Psoas muscle (tissue), 8 donors: ENCODE data around the gene APBB1IP. TPM values are rescaled to one million over a fixed set of nuclear protein-coding genes. Genes with fewer than 3 reads are reported as not detected.

Source experiments
- ATAC-seq, 4 donors: fragments of 200-7000 bp; cut with Tn5 transposase; one replicate each; pipeline ENCODE4 v1.9.1; 2020; ENCODE audit warnings: moderate library complexity in 3 of 4, mild to moderate bottlenecking in 2 of 4
- DNase-seq, 2 donors: peaks; one replicate each; pipeline ENCODE4 v3.0.0-alpha.2; 2020
- H3K27ac ChIP-seq: fragments of 200-600 bp; one replicate; pipeline ENCODE4 v1.8.0; 2022
- H3K27me3 ChIP-seq, 3 donors: fragments of 200-600 bp in 1 of 3; one replicate each; pipeline versions ENCODE4 v1.6.1 to v1.8.0; 2013 to 2022; ENCODE audit warnings: low read length in 2 of 3, mild to moderate bottlenecking in 2 of 3, moderate library complexity in 1 of 3; ENCODE audit not compliant: insufficient read depth in 3 of 3
- H3K36me3 ChIP-seq, 2 donors: fragments of 200-600 bp in 1 of 2; one replicate each; pipeline versions ENCODE4 v1.6.1 to v1.8.0; 2013 to 2022; ENCODE audit warnings: low read depth in 1 of 2, mild to moderate bottlenecking in 1 of 2, moderate library complexity in 1 of 2; ENCODE audit not compliant: insufficient read depth in 1 of 2
- H3K4me1 ChIP-seq: fragments of 200-600 bp; one replicate; pipeline ENCODE4 v1.8.0; 2022
- H3K4me3 ChIP-seq: fragments of 200-600 bp; one replicate; pipeline ENCODE4 v1.8.0; 2022; ENCODE audit warnings: mild to moderate bottlenecking
- H3K9me3 ChIP-seq: fragments of 200-600 bp; one replicate; pipeline ENCODE4 v1.8.0; 2022
- WGBS, 3 donors: extraction: QIAGEN DNeasy Blood & Tissue Kit; methylation state at CpG; one replicate each; pipeline versions ENCODE4 v1.1.6 to v1.1.7; 2013; 5-methylcytosine and 5-hydroxymethylcytosine counted together
- intact Hi-C, 2 donors: fragments of 100-400 bp; cut with DNase I; formaldehyde crosslinking; loops; one replicate each; pipeline versions ENCODE4 v1.11.0 to v1.14.2; 2022
- polyA plus RNA-seq, 3 donors: library from polyadenylated mRNA; stranded (reverse); fragments of 200-250 nt; gene quantifications; one replicate each; pipeline ENCODE4 v1.2.3, GENCODE V29; 2013
- total RNA-seq, 4 donors: library from RNA; stranded (reverse); fragmentation: NEBNext Ultra II Directional in 2 of 4; extraction: Animal tissue kit (Norgen Biotek cat#: 25700) in 2 of 4; gene quantifications; one replicate each; pipeline versions ENCODE4 v1.2.1 to v1.2.4, GENCODE V29; 2021 to 2023
- TF ChIP-seq, protein P1 (sequence below): fragments of 200-600 bp; IDR thresholded peaks from one replicate; pipeline ENCODE4 v1.8.0; 2022; ENCODE audit warnings: antibody characterized with exemption
- donor health status: healthy with polysubstance abuse.
- donor health status: DM: no; HTN: no; CAD: no; lungs with moderate emphysema.
- donor health status: Bipolar disorder and iron deficiency.
- donor health status: healthy.
- donor health status: DM: yes; HTN: yes; CAD: no.
- donor health status: DM: no; HTN: no; CAD: no.
- donor health status: DM: no; HTN: no; CAD: no.
- donor health status: DM: yes; HTN: yes; CAD: no.

Gene APBB1IP
- total and polyA plus RNA-seq, 7 donors, result 0.25 to 2.8 (median 0.86) TPM

DNA sequence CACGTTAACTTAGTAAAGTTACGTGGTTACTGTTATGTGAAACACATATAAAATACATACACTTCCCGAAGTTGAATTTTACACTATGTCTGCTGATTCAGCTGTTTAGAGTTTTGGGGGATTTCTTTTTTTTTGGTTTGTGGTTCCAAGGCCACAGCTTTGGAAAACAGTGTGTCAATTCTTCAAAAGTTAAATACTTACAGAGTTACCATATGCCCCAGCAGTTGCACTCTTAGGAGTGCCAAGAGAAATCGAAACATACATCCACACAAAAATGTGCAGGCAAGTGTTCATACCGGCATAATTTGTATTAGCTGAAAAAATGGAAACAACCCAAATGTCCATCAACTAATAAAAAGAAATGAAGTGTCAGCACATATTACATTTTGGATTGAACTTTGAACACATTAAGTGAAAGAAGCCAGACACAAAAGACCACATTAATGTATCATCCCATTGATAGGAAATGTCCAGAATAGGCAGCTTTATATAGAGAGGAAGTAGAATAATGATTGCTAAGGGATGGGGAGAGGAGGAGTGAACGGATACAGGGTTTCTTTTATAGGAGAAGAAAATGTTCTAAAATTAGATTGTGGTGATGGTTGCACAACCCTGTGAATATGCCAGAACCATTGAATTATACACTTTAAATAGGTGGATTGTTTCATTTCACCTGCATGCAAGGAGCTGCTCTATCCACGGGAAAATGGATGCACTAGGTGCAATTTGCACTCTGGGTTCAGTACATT, 17.6 kb downstream of the APBB1IP start:
- ATAC-seq, result no peak
- Histone ChIP-seq H3K4me1 (no peaks in the 10 kb centered on the region), H3K9me3 (no peaks in the 10 kb centered on the region), H3K27ac (no peak overlapping the region), H3K27me3 (no peaks in the 10 kb centered on the region), H3K36me3 (no peaks in the 10 kb centered on the region), H3K4me3 (no peak overlapping the region)
- DNase-seq, result no peak
- intact Hi-C loops, result no loop called here
- WGBS, 3 donors, result 75 to 83% (median 78%) methylated on average over 7 of the region's 7 CpGs
- TF ChIP-seq, protein P1, sequence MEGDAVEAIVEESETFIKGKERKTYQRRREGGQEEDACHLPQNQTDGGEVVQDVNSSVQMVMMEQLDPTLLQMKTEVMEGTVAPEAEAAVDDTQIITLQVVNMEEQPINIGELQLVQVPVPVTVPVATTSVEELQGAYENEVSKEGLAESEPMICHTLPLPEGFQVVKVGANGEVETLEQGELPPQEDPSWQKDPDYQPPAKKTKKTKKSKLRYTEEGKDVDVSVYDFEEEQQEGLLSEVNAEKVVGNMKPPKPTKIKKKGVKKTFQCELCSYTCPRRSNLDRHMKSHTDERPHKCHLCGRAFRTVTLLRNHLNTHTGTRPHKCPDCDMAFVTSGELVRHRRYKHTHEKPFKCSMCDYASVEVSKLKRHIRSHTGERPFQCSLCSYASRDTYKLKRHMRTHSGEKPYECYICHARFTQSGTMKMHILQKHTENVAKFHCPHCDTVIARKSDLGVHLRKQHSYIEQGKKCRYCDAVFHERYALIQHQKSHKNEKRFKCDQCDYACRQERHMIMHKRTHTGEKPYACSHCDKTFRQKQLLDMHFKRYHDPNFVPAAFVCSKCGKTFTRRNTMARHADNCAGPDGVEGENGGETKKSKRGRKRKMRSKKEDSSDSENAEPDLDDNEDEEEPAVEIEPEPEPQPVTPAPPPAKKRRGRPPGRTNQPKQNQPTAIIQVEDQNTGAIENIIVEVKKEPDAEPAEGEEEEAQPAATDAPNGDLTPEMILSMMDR, result no peak

DNA sequence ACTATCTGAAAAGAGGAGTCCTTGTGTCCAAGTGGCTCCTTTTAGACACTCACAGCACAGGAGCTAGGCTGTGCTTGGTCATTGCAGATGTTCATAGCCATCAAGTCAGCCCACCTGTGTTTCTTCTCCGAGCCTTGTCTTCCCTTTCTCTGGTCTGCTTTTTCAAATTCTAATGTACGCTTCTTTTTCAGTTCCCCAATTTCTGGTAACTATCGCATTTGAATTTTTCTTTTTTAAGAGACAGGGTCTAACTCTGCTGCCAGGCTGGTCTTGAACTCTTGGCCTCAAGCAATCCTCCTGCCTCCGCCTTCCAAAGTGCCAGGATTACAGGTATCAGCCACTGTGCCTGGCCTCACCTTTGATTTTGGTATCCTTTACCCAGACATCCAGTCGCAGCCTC, 18.9 kb downstream of the APBB1IP start:
- Histone ChIP-seq H3K36me3 (no peaks in the 10 kb centered on the region), H3K4me1 (no peaks in the 10 kb centered on the region), H3K9me3 (no peaks in the 10 kb centered on the region), H3K27ac (no peak overlapping the region), H3K4me3 (no peak overlapping the region), H3K27me3 (no peaks in the 10 kb centered on the region)
- DNase-seq (no peak), ATAC-seq (no peak)
- intact Hi-C loops, result no loop called here
- TF ChIP-seq, protein P1, result no peak
- 83 to 88% (median 83%) methylated on average over 5 of the region's 5 CpGs for WGBS, 3 donors

DNA sequence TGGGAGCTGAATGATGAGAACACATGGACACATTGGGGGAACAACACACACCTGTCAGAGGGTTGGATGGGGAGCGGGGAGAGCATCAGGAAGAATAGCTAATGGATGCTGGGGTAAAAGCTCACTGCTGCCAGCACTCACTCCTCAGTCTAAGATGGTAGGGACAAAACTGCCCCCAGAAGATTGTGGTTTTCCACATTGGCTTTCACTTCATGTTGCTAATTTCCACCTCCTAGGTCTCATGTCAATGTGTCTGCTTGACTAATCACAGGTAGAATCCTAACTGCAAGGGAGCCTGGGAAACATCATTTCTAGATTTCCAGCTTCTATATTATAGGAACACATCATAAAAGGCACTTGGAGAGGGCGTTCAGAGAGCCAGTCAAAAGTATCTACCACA, 22.6 kb downstream of the APBB1IP start:
- WGBS, 3 donors, result 74 to 81% (median 79%) methylated on average over 2 of the region's 2 CpGs
- intact Hi-C loops, result no loop called here
- no peak overlapping the region for H3K27ac ChIP-seq
- DNase-seq, result no peak
- no peaks in the 10 kb centered on the region for H3K36me3 ChIP-seq
- H3K4me3 ChIP-seq, result no peak overlapping the region
- no peak for ATAC-seq
- H3K4me1 ChIP-seq, result no peaks in the 10 kb centered on the region
- H3K27me3 ChIP-seq, result no peaks in the 10 kb centered on the region
- TF ChIP-seq, protein P1, result no peak
- H3K9me3 ChIP-seq, result no peaks in the 10 kb centered on the region

DNA sequence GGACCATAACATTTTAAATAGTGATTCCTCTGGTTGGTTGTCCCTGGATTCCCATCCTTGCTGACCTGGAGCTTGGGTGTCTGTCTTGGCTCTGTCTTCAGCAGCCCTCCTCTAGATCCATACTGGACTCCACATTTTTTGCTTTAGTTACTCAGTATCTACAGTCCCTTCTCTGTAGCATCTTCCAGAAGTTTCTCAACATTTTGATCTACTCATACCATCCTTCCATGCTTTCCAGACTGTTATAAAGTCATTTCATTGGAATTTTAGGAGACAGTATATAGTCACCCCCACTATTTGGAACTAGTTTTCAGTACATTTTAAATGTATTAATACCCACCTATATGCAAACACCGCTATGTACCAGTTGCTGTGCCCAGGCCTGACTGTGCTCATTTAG, 25.8 kb downstream of the APBB1IP start:
- no peak for DNase-seq
- no peaks in the 10 kb centered on the region for H3K36me3 ChIP-seq
- 89 to 97% (median 89%) methylated on average over 1 of the region's 1 CpG for WGBS, 3 donors
- H3K27ac ChIP-seq, result no peak overlapping the region
- intact Hi-C loops, result no loop called here
- no peak for ATAC-seq
- no peak overlapping the region for H3K4me3 ChIP-seq
- no peaks in the 10 kb centered on the region for H3K4me1 ChIP-seq
- no peaks in the 10 kb centered on the region for H3K9me3 ChIP-seq
- no peaks in the 10 kb centered on the region for H3K27me3 ChIP-seq
- TF ChIP-seq, protein P1, result no peak
